Keratinocyte (primary cell): ENCODE measurements around the gene DELE1. TPM values are rescaled to one million over a fixed set of nuclear protein-coding genes. Genes with fewer than 3 reads are reported as not detected.
A peak's percentile ranks its signal among the peaks of the same experiment; 100 is the strongest.

Experiments
- DNase-seq: peaks from one replicate; pipeline ENCODE4 v3.0.0-alpha.2; 2011; ENCODE audit warnings: low read depth, missing footprints, low spot score
- FAIRE-seq: peaks from 2 replicates; lab custom pipeline; 2011; peaks lifted over from hg19 to GRCh38; lab: Jason Lieb, UNC
- H2AFZ ChIP-seq: 2 replicates; pipeline ENCODE4 v1.6.0; 2012; ENCODE audit warnings: low read length, control low read depth, inconsistent platforms; ENCODE audit not compliant: control insufficient read depth
- H3K27ac ChIP-seq: 2 replicates; pipeline ENCODE4 v1.5.1; 2011; ENCODE audit warnings: low read length; ENCODE audit not compliant: control insufficient read depth, insufficient read depth
- H3K27me3 ChIP-seq: 3 replicates; pipeline ENCODE4 v1.6.0; 2011; ENCODE audit warnings: low read length; ENCODE audit not compliant: control insufficient read depth, insufficient read depth; ENCODE audit errors: extremely low read depth
- H3K36me3 ChIP-seq, 2 experiments: 2 replicates in 1 of 2; 3 replicates in 1 of 2; pipeline ENCODE4 v1.5.1; 2011; ENCODE audit warnings: low read length in 2 of 2, mild to moderate bottlenecking in 1 of 2; ENCODE audit not compliant: control insufficient read depth in 2 of 2, insufficient read depth in 2 of 2; ENCODE audit errors: extremely low read depth in 1 of 2
- H3K4me1 ChIP-seq: 3 replicates; pipeline ENCODE4 v1.5.1; 2011; ENCODE audit warnings: low read length; ENCODE audit not compliant: control insufficient read depth, insufficient read depth; ENCODE audit errors: extremely low read depth
- H3K4me2 ChIP-seq: 3 replicates; pipeline ENCODE4 v1.6.0; 2011; ENCODE audit warnings: low read depth, low read length; ENCODE audit not compliant: control insufficient read depth, insufficient read depth; ENCODE audit errors: extremely low read depth
- H3K4me3 ChIP-seq, 3 experiments: fragments of 200-600 bp in 1 of 3; sonication (generic) in 1 of 3; 2 replicates in 2 of 3; 3 replicates in 1 of 3; pipeline ENCODE4 v1.5.1; 2011 to 2016; ENCODE audit warnings: low read length in 3 of 3, mild to moderate bottlenecking in 3 of 3, control low read depth in 2 of 3, inconsistent platforms in 1 of 3, low read depth in 1 of 3, mixed read lengths in 1 of 3, mixed run types in 1 of 3, moderate library complexity in 1 of 3; ENCODE audit not compliant: control insufficient read depth in 2 of 3, insufficient read depth in 2 of 3; ENCODE audit errors: extremely low read depth in 1 of 3
- H3K79me2 ChIP-seq: 2 replicates; pipeline ENCODE4 v1.6.0; 2012; ENCODE audit warnings: low read length; ENCODE audit not compliant: control insufficient read depth, insufficient read depth
- H3K9ac ChIP-seq: 3 replicates; pipeline ENCODE4 v1.6.0; 2011; ENCODE audit warnings: low read length; ENCODE audit not compliant: control insufficient read depth, insufficient read depth; ENCODE audit errors: extremely low read depth
- H3K9me1 ChIP-seq: 3 replicates; pipeline ENCODE4 v1.6.0; 2011; ENCODE audit warnings: low read length; ENCODE audit not compliant: control insufficient read depth, insufficient read depth; ENCODE audit errors: extremely low read depth
- H3K9me3 ChIP-seq: 2 replicates; pipeline ENCODE4 v1.5.1; 2012; ENCODE audit warnings: low read depth, low read length; ENCODE audit not compliant: control insufficient read depth
- H4K20me1 ChIP-seq: 3 replicates; pipeline ENCODE4 v1.6.0; 2011; ENCODE audit warnings: low read length; ENCODE audit not compliant: control insufficient read depth, insufficient read depth; ENCODE audit errors: extremely low read depth
- CTCF ChIP-seq, 3 experiments: IDR thresholded peaks in 1 of 3; conservative IDR thresholded peaks in 1 of 3; optimal IDR thresholded peaks in 1 of 3; 2 replicates in 2 of 3; 3 replicates in 1 of 3; pipeline versions ENCODE3 to v1.5.1; 2011; ENCODE audit warnings: low read length in 3 of 3, mild to moderate bottlenecking in 3 of 3, moderate library complexity in 2 of 3, control low read depth in 1 of 3, inconsistent platforms in 1 of 3; ENCODE audit not compliant: insufficient read depth in 2 of 3; ENCODE audit errors: extremely low read depth in 1 of 3
- EZH2 ChIP-seq: IDR thresholded peaks from one replicate; pipeline ENCODE4 v1.6.1; 2012; ENCODE audit warnings: inconsistent platforms, mild to moderate bottlenecking, low read length, moderate library complexity
- dilution Hi-C: fragments of 300-500 bp; cut with MboI; formaldehyde crosslinking; loops from one replicate; pipeline ENCODE4 v1.7.0; 2020; ENCODE audit warnings: low sequenced_read_pairs; ENCODE audit not compliant: extremely low pct_ligation_motif_present
- polyA plus RNA-seq, 5 experiments: library from polyadenylated mRNA; depleted of rRNA in 3 of 5; stranded (reverse) in 3 of 5; stranded (forward) in 1 of 5; unstranded in 1 of 5; fragments of >200 nt; gene quantifications; 1 replicate in 1 of 5; 2 replicates in 3 of 5; 3 replicates in 1 of 5; pipeline versions ENCODE4 v1.2.1 to v1.2.3, GENCODE V29; 2011 to 2012; ENCODE audit warnings: missing spikeins in 2 of 5, low read depth in 1 of 5, low replicate concordance in 1 of 5

Gene DELE1
- polyA plus RNA-seq, 1 donor (not counting 4 experiments of a cell fraction or from before 2014, with no cell fraction given): 37.5 TPM

DNA sequence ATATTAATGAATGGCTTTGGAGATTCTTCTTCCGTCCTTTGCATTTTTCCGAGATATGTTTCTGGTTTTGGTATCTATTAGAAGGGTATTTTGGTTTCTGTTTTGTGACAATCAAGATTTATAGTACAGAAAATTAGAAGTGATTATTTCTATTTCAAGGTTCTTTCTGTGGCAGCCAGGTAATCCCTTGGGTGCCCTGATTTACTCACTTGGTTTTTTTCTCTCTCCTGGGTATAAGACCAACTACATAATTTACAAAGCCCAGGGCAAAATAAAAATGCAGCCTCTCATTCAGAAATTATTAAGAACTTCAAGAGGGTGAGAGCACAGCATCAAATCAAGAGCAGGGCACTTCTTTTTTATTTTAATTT, 43.3 kb downstream of the DELE1 start:
- no peak overlapping the region for H3K4me2 ChIP-seq
- dilution Hi-C loops: no loop called here
- no peak overlapping the region for H3K4me3 ChIP-seq
- H4K20me1 ChIP-seq: no peaks in the 10 kb centered on the region
- no peak for TF ChIP-seq CTCF (optimal IDR thresholded peaks at IDR 0.05 in 1 of 3, IDR thresholded peaks at IDR 0.05 in 1 of 3, conservative IDR thresholded peaks at IDR 0.05 in 1 of 3; ENCODE audit: extremely low read depth in 1 of 3, insufficient read depth in 2 of 3, low read length in 3 of 3)
- TF ChIP-seq EZH2: no peak
- no peaks in the 10 kb centered on the region for H3K9me3 ChIP-seq
- H3K27me3 ChIP-seq: no peaks in the 10 kb centered on the region
- H3K4me1 ChIP-seq: peaks cover 16% of the 10 kb centered on the region
- no peak for FAIRE-seq
- H3K27ac ChIP-seq: no peak overlapping the region
- DNase-seq: no peak
- H3K9me1 ChIP-seq: no peaks in the 10 kb centered on the region
- H3K36me3 ChIP-seq: peaks cover 3% of the 10 kb centered on the region in 2 experiments
- H3K9ac ChIP-seq: no peak overlapping the region
- H3K79me2 ChIP-seq: peaks cover 20% of the 10 kb centered on the region
- no peak overlapping the region for H2AFZ ChIP-seq

DNA sequence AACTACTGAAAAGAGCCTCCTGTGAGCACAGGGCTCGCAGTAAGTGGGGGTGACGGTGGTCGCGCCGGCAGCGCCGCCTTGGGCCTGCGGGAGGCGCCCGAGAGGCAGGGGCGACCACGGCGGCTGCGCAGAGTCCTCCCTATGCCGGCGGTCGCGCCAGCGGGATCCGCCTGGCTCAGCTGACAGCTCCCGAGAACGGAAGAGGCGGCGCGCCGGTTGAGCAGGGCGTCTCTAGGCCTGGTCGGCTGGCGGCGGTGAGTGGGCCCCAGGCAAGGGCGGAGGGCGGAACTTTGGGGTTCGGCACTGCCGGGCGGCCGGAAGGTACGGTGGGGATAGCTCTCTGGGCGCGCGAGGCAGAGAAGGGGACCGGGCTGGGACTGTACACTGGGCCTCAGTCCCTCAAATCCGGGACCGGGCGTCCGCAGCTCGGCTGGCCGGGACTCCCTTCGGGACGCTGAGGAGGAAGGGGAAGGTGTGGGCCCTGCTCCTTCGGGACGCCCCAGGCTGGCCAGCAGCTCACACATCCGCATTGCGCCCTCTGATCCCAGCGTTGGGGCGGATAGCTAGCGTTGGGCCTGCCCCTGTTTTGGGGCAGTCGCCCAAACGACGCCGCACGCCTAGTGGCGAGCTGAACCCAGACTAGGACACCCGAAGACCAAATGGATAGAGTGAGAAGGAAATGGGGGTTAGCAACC, 45.4 kb downstream of the DELE1 start, which contains the start of gene RNF14:
Gene RNF14, plus strand, starts transcription at position 192 of the 695 bp plus-strand sequence. CDS start 4,484 bp downstream, outside the sequence.
- no peaks in the 10 kb centered on the region for H3K27me3 ChIP-seq
- DNase-seq: peak; percentile 36
- no peaks in the 10 kb centered on the region for H4K20me1 ChIP-seq
- FAIRE-seq: no peak
- peaks cover 18% of the 10 kb centered on the region for H3K4me1 ChIP-seq
- H3K27ac ChIP-seq: peak within 1 kb of the TSS; percentile 86
- peak within 1 kb of the TSS; percentile 97 for H3K4me2 ChIP-seq
- peaks cover 26% of the 10 kb centered on the region for H3K79me2 ChIP-seq
- TF ChIP-seq EZH2 (no peak), CTCF (optimal IDR thresholded peaks at IDR 0.05 in 1 of 3, IDR thresholded peaks at IDR 0.05 in 1 of 3, conservative IDR thresholded peaks at IDR 0.05 in 1 of 3; ENCODE audit: extremely low read depth in 1 of 3, insufficient read depth in 2 of 3, low read length in 3 of 3) (peak; percentile 86 to 97 (median 87))
- H3K9me1 ChIP-seq: no peaks in the 10 kb centered on the region
- H3K9me3 ChIP-seq: no peaks in the 10 kb centered on the region
- H3K9ac ChIP-seq: peak within 1 kb of the TSS; percentile 98
- dilution Hi-C loops: no loop called here
- peak within 1 kb of the TSS; percentile 78 to 99 (median 98) for H3K4me3 ChIP-seq
- peaks cover 7 to 11% of the 10 kb centered on the region in 2 experiments for H3K36me3 ChIP-seq
- peak within 1 kb of the TSS; percentile 99 for H2AFZ ChIP-seq
